ENCODE data around the gene SLCO2A1.

DNA sequence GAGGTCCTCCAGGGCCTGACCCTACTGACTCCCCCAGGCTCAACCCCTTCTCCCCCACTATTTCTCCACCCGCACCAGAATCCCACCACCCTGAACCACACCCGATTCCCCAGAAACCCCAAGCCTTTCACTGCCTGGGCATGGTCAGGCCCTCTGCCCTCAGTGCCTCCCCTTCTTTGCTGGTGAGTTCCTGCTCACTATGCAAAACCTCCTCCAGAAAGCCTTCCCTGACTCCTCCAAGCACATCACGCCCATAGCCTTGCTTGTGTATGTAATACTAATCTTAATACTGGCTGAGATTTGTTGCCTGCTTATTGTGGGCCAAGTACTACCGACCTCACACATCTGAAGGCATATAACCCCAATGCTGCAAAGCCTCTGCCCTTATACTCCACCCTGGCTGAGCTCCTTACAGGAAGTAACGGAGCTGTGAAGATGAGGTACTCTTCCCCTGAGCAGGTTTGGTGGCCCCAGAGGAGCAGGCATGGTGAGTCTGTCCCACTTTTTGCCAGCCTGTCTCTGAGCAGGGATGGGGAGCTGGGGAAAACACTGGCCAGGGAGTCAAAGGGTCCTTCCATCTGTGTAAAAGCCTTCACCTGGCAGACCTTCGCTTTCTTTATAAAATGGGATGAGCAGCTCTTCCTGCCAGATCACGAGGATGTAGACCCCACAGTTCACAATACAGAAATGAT lies 143.5 kb downstream of the SLCO2A1 start:
- TF ChIP-seq, protein P1, sequence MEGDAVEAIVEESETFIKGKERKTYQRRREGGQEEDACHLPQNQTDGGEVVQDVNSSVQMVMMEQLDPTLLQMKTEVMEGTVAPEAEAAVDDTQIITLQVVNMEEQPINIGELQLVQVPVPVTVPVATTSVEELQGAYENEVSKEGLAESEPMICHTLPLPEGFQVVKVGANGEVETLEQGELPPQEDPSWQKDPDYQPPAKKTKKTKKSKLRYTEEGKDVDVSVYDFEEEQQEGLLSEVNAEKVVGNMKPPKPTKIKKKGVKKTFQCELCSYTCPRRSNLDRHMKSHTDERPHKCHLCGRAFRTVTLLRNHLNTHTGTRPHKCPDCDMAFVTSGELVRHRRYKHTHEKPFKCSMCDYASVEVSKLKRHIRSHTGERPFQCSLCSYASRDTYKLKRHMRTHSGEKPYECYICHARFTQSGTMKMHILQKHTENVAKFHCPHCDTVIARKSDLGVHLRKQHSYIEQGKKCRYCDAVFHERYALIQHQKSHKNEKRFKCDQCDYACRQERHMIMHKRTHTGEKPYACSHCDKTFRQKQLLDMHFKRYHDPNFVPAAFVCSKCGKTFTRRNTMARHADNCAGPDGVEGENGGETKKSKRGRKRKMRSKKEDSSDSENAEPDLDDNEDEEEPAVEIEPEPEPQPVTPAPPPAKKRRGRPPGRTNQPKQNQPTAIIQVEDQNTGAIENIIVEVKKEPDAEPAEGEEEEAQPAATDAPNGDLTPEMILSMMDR (optimal IDR thresholded peaks at IDR 0.05 in 1 of 3, IDR thresholded peaks at IDR 0.05 in 1 of 3, conservative IDR thresholded peaks at IDR 0.05 in 1 of 3; ENCODE audit: extremely low read depth in 1 of 3, insufficient read depth in 2 of 3, low read length in 3 of 3), result no peak
- TF ChIP-seq EZH2 (IDR thresholded peaks at IDR 0.05; ENCODE audit: low read length), result no peak

Data from keratinocyte (primary cell).